Trophoblast cell (in vitro differentiated cells and primary cell): ENCODE measurements around the gene EIF2A.
A peak's percentile ranks its signal among the peaks of the same experiment; 100 is the strongest.

Source experiments
- DNase-seq, 2 donors: peaks; one replicate each; pipeline ENCODE4 v3.0.0-alpha.2; 2016
- H2AFZ ChIP-seq: 2 replicates; pipeline ENCODE4 v1.6.1; 2013; ENCODE audit warnings: low read length, moderate library complexity, mild to moderate bottlenecking; ENCODE audit not compliant: insufficient read depth, poor library complexity
- H2AK5ac ChIP-seq: 2 replicates; pipeline ENCODE4 v1.6.1; 2013; ENCODE audit warnings: mild to moderate bottlenecking, low read length
- H2BK120ac ChIP-seq: 2 replicates; pipeline ENCODE4 v1.6.1; 2013; ENCODE audit warnings: low read length, mild to moderate bottlenecking, moderate library complexity; ENCODE audit not compliant: insufficient read depth, poor library complexity
- H2BK12ac ChIP-seq: 2 replicates; pipeline ENCODE4 v1.6.1; 2013; ENCODE audit warnings: mild to moderate bottlenecking, low read length, moderate library complexity
- H2BK5ac ChIP-seq: 2 replicates; pipeline ENCODE4 v1.6.1; 2013; ENCODE audit warnings: low read length, low read depth, moderate library complexity, mild to moderate bottlenecking; ENCODE audit not compliant: poor library complexity
- H3K14ac ChIP-seq: 2 replicates; pipeline ENCODE4 v1.6.1; 2013; ENCODE audit warnings: mild to moderate bottlenecking, low read length
- H3K18ac ChIP-seq: 2 replicates; pipeline ENCODE4 v1.6.1; 2013; ENCODE audit warnings: mild to moderate bottlenecking, low read length
- H3K23ac ChIP-seq: 2 replicates; pipeline ENCODE4 v1.6.1; 2013; ENCODE audit warnings: low read length
- H3K27ac ChIP-seq: 2 replicates; pipeline ENCODE4 v1.5.1; 2013; ENCODE audit warnings: low read depth, mild to moderate bottlenecking, inconsistent platforms, low read length, moderate library complexity
- H3K27me3 ChIP-seq: 2 replicates; pipeline ENCODE4 v1.6.1; 2013; ENCODE audit warnings: inconsistent platforms, mild to moderate bottlenecking, low read length, moderate library complexity; ENCODE audit not compliant: insufficient read depth
- H3K36me3 ChIP-seq, 2 experiments: 1 replicate in 1 of 2; 2 replicates in 1 of 2; pipeline ENCODE4 v1.6.1; 2013; ENCODE audit warnings: low read length in 2 of 2, mild to moderate bottlenecking in 2 of 2, moderate library complexity in 1 of 2; ENCODE audit not compliant: insufficient read depth in 2 of 2, control insufficient read depth in 1 of 2
- H3K4ac ChIP-seq: 2 replicates; pipeline ENCODE4 v1.6.1; 2013; ENCODE audit warnings: low read depth, mild to moderate bottlenecking, low read length, moderate library complexity
- H3K4me1 ChIP-seq, 2 experiments: 1 replicate in 1 of 2; 2 replicates in 1 of 2; pipeline ENCODE4 v1.6.1; 2013; ENCODE audit warnings: low read length in 2 of 2, mild to moderate bottlenecking in 2 of 2, moderate library complexity in 1 of 2; ENCODE audit not compliant: insufficient read depth in 2 of 2, control insufficient read depth in 1 of 2
- H3K4me2 ChIP-seq: 2 replicates; pipeline ENCODE4 v1.6.1; 2013; ENCODE audit warnings: inconsistent platforms, mild to moderate bottlenecking, low read length, moderate library complexity
- H3K4me3 ChIP-seq: 2 replicates; pipeline ENCODE4 v1.5.1; 2013; ENCODE audit warnings: mild to moderate bottlenecking, low read depth, low read length, inconsistent platforms
- H3K79me1 ChIP-seq: one replicate; pipeline ENCODE4 v1.6.1; 2013; ENCODE audit warnings: low read length
- H3K79me2 ChIP-seq: 2 replicates; pipeline ENCODE4 v1.6.1; 2013; ENCODE audit warnings: low read length, mild to moderate bottlenecking; ENCODE audit not compliant: control insufficient read depth, insufficient read depth, poor library complexity
- H3K9ac ChIP-seq: 2 replicates; pipeline ENCODE4 v1.6.1; 2013; ENCODE audit warnings: mild to moderate bottlenecking, low read length
- H3K9me3 ChIP-seq: 2 replicates; pipeline ENCODE4 v1.6.1; 2013; ENCODE audit warnings: low read depth, mild to moderate bottlenecking, control low read depth, inconsistent platforms, low read length; ENCODE audit not compliant: insufficient read depth
- H4K12ac ChIP-seq: 2 replicates; pipeline ENCODE4 v1.6.1; 2013; ENCODE audit warnings: low read depth, mild to moderate bottlenecking, low read length, moderate library complexity
- H4K8ac ChIP-seq: 2 replicates; pipeline ENCODE4 v1.6.1; 2013; ENCODE audit warnings: low read depth, mild to moderate bottlenecking, low read length, moderate library complexity
- H4K91ac ChIP-seq: one replicate; pipeline ENCODE4 v1.6.1; 2013; ENCODE audit warnings: low read depth, mild to moderate bottlenecking, low read length, moderate library complexity
- WGBS: extraction: QIAGEN DNeasy Blood & Tissue Kit; methylation state at CpG from one replicate; pipeline ENCODE4 v1.1.7; 2013; ENCODE audit warnings: missing lambda C conversion rate; ENCODE audit not compliant: insufficient read length, insufficient coverage; ENCODE audit errors: extremely low coverage; 5-methylcytosine and 5-hydroxymethylcytosine counted together

EIF2A gene

GRCh38 chr3:150515210-150515609 lies 31.4 kb upstream of the EIF2A start:
- Histone ChIP-seq H3K79me2 (no peaks in the 10 kb centered on the region), H4K12ac (no peak overlapping the region), H2BK120ac (no peak overlapping the region), H2AK5ac (no peak overlapping the region), H3K79me1 (no peaks in the 10 kb centered on the region), H3K27me3 (no peaks in the 10 kb centered on the region), H3K4me2 (no peak overlapping the region), H3K18ac (no peak overlapping the region), H4K91ac (no peak overlapping the region), H4K8ac (no peak overlapping the region), H3K9ac (no peak overlapping the region), H3K9me3 (no peaks in the 10 kb centered on the region), H3K4me1 (no peaks in the 10 kb centered on the region), H3K14ac (no peak overlapping the region), H2AFZ (no peak overlapping the region), H3K36me3 (peaks cover 0 to 2% of the 10 kb centered on the region in 2 experiments), H3K27ac (no peak overlapping the region), H2BK12ac (no peak overlapping the region), H3K23ac (no peak overlapping the region), H3K4me3 (no peak overlapping the region), H3K4ac (no peak overlapping the region), H2BK5ac (no peak overlapping the region)
- no CpG with 5 or more reads among the region's 4 CpGs for WGBS
- DNase-seq, result peak in 1 of 2 donors; percentile 47

- H3K79me1 ChIP-seq, result no peaks in the 10 kb centered on the region
- no peak overlapping the region for H2BK120ac ChIP-seq
- H3K4me2 ChIP-seq, result no peak overlapping the region
- no peak overlapping the region for H2AK5ac ChIP-seq
- no CpG with 5 or more reads among the region's 3 CpGs for WGBS
- no peaks in the 10 kb centered on the region for H3K4me1 ChIP-seq
- H3K79me2 ChIP-seq, result no peaks in the 10 kb centered on the region
- no peak overlapping the region for H2BK5ac ChIP-seq
- no peak overlapping the region for H4K12ac ChIP-seq
- H3K27ac ChIP-seq, result no peak overlapping the region
- no peaks in the 10 kb centered on the region for H3K27me3 ChIP-seq
- H2BK12ac ChIP-seq, result no peak overlapping the region
- H3K14ac ChIP-seq, result no peak overlapping the region
- H3K9me3 ChIP-seq, result no peaks in the 10 kb centered on the region
- no peak overlapping the region for H3K4ac ChIP-seq
- no peak overlapping the region for H4K91ac ChIP-seq
- H3K9ac ChIP-seq, result no peak overlapping the region
- no peak overlapping the region for H3K18ac ChIP-seq
- no peak overlapping the region for H3K4me3 ChIP-seq
- no peak overlapping the region for H2AFZ ChIP-seq
- H4K8ac ChIP-seq, result no peak overlapping the region
- no peak overlapping the region for H3K23ac ChIP-seq
- DNase-seq, result no peak
- peaks cover 0 to 2% of the 10 kb centered on the region in 2 experiments for H3K36me3 ChIP-seq
Observed at GRCh38 chr3:150519026-150519425, 27.6 kb upstream of the EIF2A start.

GRCh38 chr3:150520408-150520807 lies 26.2 kb upstream of the EIF2A start:
- Histone ChIP-seq H3K4me3 (peak overlapping the region; percentile 26), H3K27ac (no peak overlapping the region), H3K23ac (no peak overlapping the region), H2AFZ (no peak overlapping the region), H3K4me1 (no peaks in the 10 kb centered on the region), H2AK5ac (no peak overlapping the region), H3K9ac (no peak overlapping the region), H2BK120ac (no peak overlapping the region), H3K4ac (no peak overlapping the region), H4K12ac (no peak overlapping the region), H3K79me1 (no peaks in the 10 kb centered on the region), H3K4me2 (no peak overlapping the region), H3K9me3 (no peaks in the 10 kb centered on the region), H2BK5ac (no peak overlapping the region), H4K8ac (no peak overlapping the region), H2BK12ac (no peak overlapping the region), H3K27me3 (no peaks in the 10 kb centered on the region), H3K18ac (no peak overlapping the region), H3K36me3 (peaks cover 0 to 2% of the 10 kb centered on the region in 2 experiments), H4K91ac (no peak overlapping the region), H3K14ac (no peak overlapping the region), H3K79me2 (no peaks in the 10 kb centered on the region)
- DNase-seq, result peak in 1 of 2 donors; percentile 14
- WGBS, result no CpG with 5 or more reads among the region's 24 CpGs

GRCh38 chr3:150521463-150521862 lies 25.1 kb upstream of the EIF2A start:
- Histone ChIP-seq H4K91ac (no peak overlapping the region), H3K9me3 (no peaks in the 10 kb centered on the region), H3K4ac (no peak overlapping the region), H3K4me2 (no peak overlapping the region), H2BK120ac (no peak overlapping the region), H2AK5ac (no peak overlapping the region), H3K9ac (no peak overlapping the region), H4K8ac (no peak overlapping the region), H2BK5ac (no peak overlapping the region), H3K14ac (no peak overlapping the region), H3K4me1 (no peaks in the 10 kb centered on the region), H3K36me3 (peaks cover 0 to 2% of the 10 kb centered on the region in 2 experiments), H2AFZ (no peak overlapping the region), H3K79me1 (no peaks in the 10 kb centered on the region), H3K4me3 (no peak overlapping the region), H2BK12ac (no peak overlapping the region), H3K27me3 (no peaks in the 10 kb centered on the region), H4K12ac (no peak overlapping the region), H3K23ac (no peak overlapping the region), H3K79me2 (no peaks in the 10 kb centered on the region), H3K18ac (no peak overlapping the region), H3K27ac (no peak overlapping the region)
- no peak for DNase-seq
- no CpG with 5 or more reads among the region's 2 CpGs for WGBS
